HG02623 (cell line): Measurements from ENCODE around the gene AOPEP.

Experiments used
- ATAC-seq: cut with Tn5 transposase; IDR thresholded peaks from one replicate; pipeline ENCODE4 v1.9.1; 2021; ENCODE audit warnings: moderate library complexity; ENCODE audit not compliant: unreplicated experiment

Gene AOPEP

DNA sequence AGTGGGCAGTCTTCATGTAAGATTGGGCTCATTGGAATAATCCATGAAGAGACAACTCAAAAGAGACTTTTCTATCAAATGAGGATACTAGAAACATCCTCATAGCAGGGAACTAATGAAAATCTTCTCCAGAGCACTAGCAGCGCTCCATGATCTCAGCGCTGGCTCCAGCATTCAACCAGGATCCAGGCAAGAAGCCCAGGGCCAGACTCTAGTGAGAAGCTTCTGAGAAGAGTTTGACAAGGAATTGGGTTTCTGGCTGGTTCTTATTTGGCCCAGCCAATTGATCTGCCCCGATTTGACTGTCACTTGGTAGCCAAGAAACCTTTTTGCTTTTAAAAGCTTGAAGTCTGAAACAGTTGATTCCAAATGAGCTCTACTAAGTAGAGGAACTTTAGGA, 60.1 kb downstream of the AOPEP start:
- no peak for ATAC-seq

DNA sequence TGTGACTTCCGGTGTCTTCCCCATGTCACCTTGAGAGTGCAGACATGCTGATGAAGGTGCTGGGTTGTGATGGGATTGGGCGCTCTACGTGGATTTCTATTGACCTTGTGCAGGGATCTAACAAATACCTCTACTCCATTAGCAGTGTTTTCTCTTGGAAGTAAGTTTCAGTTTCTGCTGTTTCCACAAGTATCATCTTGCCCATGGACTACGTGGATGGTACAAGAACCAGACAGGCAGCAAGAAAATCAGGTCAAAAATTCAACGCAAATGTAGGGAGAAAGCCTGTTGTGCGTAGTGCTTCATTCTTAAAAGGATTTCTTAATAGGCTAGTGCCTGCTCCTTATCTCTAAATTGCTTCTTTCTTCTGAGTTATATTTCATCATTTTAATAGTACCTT, 60.8 kb downstream of the AOPEP start:
- ATAC-seq: no peak

DNA sequence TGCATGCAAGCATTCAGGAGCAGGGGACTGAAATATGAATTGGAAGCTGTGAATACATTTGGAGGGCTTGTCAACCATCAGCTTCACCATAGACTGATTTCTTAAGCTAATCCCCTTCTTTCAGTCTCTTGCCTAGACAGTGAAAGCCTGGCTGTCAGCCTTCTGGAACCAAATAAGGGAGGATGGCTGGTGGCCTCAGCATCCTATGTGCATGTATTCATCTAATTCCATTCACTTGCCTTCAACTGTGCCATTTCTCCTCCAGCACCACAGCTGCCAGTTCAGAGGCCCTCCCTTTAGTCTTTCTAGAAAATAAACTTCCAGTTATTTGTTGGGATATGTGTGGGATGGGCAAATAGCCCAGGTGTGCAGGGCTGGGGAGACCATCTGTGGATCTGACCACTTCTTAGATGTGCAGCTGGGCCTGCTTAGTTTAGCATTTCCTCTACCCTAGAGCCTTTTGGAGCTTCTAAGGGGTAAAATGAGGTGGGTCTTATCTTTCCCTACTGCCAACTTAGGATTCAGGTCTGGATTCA, 62.1 kb downstream of the AOPEP start:
- no peak for ATAC-seq

DNA sequence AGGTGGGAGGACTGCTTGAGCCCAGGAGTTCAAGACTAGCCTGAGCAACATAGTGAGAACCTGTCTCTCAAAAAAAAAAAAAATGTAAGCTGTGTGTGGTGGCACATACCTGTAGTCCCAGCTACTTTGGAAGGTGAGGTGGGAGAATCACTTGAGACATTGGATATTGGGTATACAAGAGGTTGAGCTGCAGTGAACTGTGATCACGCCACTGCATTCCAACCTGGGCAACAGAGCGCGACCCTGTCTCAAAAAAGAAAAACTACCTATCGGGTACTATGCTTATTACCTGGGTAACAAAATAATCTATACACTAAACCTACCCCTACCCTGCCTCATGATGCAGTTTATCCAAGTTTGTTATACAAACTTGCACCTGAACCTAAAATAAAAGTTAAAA, 64.9 kb downstream of the AOPEP start:
- no peak for ATAC-seq

DNA sequence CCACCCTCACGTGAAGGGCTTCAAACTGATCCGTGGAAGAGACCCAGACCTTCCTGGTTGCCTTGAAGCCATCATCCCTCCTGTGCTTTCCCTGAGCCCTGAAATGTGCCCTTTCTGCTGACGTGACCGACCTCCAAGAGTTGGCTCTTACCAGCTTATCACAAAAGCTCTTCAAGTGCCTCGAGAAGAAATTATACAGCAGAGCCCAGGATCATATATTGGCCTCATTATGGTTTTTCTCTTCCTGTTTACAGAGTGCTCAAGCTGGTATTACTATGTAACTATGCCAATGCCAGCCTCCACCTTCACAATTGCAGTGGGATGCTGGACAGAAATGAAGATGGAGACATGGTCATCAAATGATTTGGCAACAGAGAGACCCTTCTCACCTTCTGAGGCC, 66.0 kb downstream of the AOPEP start:
- ATAC-seq: no peak

DNA sequence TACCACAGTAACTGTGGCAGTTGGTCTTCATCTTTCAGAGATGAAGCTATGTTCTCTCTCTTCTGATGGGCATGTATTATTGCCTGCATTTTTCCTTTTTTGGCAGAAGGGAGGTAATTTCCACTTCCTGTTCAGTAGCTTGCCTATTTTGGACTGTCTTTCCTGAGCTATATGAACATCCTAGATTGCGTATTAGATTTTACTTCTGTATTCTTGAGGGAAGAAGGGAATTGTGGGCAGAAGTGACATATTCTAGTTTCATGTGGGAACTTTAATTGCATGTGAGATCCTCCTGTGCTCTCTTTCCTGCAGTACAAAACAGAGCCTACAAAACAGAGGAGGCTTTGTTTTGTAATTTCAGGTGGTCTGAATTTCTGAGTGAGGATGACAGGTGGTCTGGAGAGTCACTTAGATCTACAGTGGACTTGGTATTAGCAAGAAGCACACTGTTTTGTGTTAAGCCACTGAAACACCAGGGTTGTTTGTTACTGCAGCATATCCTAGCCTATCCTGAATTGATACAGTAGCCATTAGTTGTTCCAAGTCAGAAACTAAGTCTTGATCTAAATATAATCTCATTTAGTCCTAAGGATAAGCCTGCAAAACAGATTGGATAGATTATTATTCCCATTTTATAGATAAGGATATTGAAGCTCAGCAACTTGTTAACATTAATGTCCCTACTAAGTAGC, 68.1 kb downstream of the AOPEP start:
- no peak for ATAC-seq

DNA sequence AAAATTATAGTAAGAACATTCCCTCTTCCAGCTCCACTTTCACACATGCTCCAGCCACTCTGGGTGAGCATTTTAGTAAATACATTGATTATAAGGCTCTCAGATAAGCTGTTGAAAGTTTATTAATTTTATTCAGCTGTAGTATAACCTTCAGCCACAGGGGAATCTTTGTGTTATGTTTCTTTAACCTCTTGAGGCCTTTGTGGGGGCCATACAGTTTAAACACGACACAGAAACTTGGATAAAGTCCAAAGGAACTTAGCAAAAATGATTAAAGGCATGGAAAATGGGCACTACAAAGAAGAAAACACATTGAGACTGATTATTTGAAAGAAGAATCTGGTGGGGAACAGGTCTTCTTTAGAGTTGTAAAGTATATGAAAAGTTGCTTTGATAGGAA, 70.2 kb downstream of the AOPEP start:
- ATAC-seq: no peak

DNA sequence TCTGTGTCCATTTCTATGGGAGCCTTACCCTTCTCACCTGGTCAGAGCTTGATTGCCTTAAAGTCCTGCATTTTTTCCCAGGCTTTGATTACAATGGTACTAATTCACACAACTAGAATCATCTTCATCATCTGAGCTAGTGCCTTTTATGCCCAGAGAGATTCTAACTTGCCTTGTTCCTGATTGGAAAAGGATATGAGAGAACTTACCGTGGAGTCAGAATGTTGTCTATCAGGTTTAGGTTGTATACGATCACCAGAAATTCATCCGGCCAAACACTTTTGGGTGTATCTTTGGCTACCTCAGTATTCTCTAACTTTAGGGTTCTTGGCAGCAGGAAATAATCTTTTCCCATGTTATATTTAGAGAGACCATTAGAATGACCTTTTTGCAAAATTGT, 71.7 kb downstream of the AOPEP start:
- ATAC-seq: no peak

DNA sequence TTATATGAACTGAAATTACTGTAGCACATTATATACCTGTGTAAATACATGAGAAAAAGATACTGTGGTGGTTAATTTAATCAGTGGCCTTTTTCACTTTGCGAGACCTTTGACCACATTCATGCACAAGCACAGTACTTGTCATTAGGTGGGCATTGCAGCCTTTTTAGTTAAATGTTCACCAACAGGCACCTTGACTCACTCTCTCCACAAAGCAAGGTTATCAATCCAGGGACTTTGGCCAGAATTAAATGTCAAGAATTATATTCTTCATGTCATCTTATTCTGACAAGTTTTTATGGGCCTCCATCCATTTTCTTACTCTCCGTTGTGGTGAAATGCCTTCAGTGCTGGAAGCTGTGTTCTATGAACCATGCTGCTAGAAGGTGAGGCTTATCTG, 72.2 kb downstream of the AOPEP start:
- ATAC-seq: no peak

DNA sequence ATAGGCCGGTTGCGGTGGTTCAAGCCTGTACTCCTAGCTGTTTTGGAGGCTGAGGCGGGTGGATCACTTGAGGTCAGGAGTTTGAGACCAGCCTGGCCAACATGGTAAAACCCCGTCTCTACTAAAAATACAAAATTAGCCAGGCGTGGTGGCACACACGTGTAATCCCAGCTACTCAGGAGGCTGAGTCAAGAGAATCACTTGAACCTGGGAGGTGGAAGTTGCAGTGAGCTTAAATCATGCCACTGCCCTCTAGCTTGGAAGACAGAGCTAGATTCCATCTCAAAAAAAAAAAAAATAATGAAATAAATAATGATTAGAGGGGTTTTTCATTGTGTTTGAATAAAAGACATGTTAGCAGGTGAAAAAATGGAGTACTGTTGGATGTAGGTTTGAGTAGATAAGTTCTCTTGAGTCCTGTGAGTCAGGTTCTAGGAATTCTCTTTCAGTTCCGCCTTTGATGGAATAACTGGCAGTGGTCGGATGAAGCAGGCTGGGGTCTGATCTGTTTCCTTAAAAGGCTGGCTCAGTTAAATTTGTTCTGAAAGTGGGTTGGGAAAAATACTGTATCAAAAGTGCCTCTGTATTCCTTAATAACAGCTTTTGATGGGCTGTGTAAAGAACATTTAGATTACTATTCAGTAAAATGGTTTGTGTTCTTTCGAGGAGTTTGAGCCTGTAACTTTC, 73.2 kb downstream of the AOPEP start:
- ATAC-seq: no peak

DNA sequence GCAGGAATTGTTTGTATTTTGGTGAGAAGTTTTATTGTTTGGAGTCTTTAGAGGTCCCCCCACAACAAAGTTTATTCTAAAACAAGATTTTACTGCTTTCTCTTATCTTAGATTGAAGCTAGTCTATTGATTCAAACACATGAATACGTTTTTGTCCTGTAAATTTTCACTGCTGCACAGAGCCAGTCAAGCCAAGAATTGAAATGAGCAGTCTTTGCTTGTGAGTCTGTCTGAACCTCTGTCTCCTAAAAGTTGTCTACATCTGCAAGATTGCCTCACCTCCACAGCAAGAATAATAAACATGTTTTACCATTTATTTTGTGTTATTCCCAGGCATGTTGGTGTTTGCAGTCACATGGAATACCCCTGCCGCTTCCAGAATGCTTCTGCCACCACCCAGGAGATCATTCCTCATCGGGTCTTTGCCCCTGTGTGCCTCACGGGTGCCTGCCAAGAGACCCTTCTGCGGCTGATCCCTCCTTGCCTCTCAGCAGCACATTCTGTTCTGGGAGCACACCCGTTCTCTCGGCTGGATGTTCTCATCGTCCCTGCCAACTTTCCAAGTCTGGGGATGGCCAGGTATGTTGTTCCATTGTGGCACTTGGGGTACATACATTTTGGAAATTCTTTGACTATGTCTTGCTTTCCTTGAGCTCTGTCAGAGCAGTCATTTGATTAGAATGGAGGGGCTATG, 74.1 kb downstream of the AOPEP start:
- no peak for ATAC-seq

DNA sequence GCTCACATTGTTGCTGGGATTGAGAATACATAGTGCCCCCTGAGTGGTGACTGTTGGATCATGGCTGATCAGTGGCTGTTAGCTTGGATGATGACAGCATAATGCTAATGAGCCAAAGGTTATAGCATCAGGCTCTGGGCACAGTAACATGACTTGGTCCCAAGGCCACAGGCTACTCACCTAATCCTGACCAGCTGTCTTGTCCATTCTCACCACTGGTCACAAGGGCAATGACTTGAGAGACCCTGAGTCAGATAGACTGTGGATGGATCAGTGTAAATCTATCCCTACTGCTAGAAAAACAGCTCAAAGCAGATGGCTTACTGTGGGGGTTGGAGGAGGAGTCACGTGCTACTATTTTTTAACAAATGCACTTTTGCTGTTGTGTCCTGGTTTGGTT, 74.7 kb downstream of the AOPEP start:
- no peak for ATAC-seq

DNA sequence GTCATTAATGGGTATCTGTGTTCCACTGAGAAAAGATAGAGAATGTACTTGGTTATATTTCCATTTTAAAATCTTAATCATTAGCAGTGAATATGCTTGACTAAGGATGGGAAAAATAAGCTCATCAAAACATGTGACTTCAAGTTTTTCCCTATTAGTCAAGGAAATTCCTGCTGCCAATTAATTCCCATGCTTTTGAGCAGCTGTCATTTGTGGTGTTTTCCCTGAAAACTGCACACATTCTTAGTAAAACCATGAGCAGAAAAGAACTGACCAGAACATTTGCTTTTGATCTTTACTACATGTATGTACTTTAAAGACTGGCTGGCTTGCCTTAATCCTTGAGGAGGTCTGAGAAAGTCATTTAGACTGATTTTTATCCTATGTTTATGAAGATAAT, 75.2 kb downstream of the AOPEP start:
- ATAC-seq: no peak

DNA sequence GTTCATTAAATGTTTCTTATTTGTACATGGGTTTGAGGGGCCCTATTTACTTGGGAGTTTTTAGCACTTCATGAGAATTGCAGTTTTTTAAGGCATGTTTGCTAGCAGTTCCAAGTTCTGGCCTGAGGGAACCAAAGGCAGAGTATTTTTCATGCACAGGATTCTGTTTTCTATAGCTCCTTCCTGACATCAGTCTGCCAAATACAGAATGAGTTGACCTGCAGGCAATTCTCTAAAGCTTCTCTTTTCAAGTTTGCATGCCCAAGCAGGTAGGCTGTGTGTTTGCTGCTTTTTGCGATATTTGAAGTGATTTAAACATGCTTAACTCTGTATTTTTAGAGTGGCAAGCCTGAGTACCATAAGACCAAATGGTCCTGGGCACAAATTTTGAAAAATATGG, 75.8 kb downstream of the AOPEP start:
- no peak for ATAC-seq

DNA sequence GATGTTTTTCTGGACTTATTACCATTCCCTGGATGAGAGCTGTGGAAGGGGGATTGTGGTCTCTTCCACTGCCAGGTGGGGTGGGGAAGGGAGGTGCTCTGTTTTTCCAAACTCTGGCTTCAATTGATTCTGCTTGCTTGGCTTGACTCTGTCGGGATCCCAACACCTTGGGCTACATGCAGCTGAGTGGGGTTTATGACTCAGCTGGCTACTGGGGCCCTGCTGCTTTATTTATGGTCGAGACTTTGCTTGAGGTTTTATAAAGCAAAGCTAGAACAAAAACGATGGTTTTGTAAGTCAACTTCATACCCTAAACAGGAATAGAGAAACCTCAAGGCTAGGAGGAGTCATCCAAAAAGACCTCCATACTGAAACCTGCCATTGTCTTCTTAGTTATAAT, 76.3 kb downstream of the AOPEP start:
- no peak for ATAC-seq

DNA sequence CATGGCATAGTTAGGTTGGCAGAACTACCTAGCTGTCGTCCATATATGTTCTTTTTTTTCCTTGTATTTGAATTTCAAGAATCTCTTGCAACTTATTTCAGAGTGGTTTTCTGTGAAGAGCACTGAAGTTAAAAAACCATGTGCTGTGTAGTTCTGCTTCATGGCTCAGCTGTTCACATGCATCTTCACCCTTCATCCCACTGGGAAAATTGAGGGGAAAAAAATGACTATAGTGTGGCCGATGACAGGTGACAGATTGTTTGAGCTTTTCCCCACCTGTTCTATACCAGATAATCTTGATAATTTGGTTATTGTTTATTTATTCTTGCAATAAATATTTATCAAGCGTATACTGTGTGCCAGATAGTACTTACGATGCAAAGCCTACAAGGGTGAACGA, 77.8 kb downstream of the AOPEP start:
- ATAC-seq: no peak

DNA sequence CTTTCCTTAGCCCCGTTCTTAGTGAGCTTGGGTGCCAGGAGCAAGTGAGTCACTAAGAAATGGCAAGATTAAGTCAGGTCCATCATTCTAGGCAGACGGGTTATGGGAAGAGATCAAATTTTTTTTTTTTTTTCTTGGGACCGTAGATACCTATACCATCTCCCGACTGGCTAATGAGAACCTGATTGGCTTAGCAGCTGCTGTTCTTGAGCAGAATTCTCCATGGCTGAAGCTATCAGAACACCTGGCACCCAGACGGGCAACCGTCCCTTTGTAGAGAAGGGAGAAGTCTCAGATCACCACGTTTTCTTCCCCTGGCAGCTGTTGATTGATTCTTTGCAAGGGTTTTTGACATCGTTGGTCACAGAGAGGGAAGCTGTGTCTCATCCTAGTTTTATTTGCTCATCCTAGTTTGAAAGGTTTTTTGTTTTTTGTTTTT, 78.6 kb downstream of the AOPEP start:
- ATAC-seq: no peak

DNA sequence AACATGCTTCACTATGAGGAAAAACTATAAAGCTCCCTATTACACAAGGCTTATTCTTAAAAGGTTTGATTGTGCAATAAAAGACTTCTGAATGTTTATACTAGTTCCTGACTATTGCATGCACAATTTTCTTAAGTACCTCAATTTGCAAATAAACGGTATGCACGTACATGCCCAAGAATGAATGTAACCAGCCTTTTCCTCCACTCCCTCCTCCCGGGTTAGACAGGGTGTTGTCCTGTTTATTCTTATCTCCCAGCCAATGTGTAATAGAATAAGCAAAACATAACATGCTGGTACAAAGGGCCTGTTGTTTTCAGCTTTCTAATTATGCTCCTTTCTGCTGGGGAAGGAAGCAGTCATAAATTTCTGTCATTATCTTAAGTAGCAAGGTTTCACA, 79.1 kb downstream of the AOPEP start:
- no peak for ATAC-seq

DNA sequence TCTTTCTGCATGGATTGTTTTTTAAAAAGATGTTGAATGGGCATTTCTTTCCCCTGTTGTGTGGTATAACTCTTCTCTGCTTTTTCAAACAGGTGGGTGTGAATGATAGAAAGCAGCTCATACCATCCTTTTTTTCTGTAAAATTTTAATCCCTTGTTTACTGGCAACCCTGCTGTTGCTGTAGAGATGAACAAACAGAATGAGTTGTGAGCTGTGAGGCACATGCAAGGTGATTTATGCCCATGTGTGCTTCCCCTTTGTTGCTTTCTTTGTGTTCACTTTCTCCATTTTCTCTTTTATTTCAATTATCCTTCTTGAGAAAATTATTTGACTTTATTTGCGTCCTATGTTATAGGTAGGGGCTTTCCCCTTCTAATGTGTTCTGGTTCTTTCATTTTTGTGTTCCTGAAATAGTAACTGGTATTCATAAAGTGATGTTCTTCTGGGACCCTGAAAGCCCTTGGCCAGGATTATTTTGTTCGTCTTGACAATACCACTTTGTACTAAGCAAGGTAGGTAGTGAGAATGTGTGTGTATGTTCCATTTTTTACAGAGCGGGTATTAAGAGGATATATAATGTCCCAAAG, 79.9 kb downstream of the AOPEP start:
- ATAC-seq: no peak

DNA sequence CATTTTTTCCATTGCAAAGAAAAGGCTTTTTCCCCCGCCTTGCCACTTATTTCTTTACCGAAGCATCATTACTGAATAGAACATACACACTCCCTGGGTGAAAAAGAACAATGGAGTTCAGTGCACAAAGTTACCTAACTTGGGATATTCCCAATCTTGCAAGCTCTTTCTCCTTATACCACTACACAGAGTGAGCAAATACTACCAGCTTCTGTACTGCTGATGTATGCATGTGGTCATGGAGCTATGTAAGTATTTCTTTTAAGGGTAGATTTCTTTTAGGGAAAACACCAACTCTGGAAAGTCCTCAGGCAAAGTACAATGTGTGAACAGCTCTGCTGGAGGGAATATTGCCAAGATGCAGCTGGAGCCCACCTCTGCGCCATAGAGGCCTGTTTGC, 81.1 kb downstream of the AOPEP start:
- no peak for ATAC-seq

DNA sequence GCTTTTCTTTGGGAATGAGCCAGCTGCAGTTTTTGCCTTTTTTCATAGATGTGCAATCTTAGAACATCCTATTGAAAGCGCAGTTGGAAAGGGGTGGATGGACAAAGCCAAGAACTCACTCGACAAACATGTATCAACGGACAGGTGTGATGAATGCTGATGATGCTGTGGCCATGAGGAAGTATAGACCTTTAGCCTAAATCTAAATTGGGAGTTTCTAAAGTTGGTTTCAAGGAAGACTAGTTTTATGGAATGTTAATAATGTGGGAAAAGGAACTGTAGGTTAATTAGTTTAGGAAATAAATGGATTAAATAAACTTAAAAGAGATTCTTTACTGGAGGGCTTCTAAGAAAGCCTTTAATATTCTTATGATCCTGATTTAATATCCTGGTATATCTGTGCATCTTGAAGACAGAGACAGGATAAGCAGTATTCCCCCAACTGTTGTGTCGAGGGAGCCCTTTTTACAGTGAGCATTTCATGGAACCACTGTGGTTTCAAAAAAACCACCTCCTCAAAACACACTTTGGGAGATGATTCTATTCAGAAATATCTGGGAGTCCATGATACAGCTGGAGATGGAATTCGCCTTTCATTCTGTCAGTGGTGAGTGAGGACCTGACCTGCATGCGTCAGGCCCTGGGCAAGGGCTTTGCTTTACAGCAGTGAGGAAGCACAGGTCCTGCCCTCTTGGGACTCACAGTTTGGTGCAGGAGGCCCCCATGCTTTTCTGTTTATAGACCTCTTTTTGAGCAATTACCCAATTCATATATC, 82.6 kb downstream of the AOPEP start:
- no peak for ATAC-seq
